CD4-positive, alpha-beta T cell treated with Interleukin-17A for 4 hours (primary cell): ENCODE data around the gene LYPD4.
A peak's percentile ranks its signal among the peaks of the same experiment; 100 is the strongest.

ENCODE experiments used
- DNase-seq: peaks from one replicate; pipeline ENCODE4 v3.0.0-alpha.2; 2020; ENCODE audit warnings: mixed read lengths

The LYPD4 gene

DNA sequence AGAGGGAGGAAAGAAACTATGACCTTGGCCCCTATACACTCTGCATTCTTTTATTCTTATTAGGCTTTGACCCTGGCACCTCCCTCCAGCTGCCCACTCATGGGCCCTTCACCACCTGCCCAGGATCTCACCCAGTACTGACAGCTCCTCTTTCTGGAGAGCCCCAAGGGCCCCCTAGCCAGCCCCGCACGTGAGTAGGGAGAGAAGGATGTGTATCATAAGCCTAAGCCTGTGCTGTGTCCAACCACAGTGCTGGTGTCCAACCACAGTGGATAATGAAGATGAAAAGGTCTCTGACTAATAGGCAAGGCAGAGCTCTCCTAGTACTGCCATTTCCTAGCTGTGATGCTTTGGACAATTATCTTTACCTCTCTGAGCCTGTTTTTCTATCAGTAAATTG lies 4.6 kb upstream of the LYPD4 start:
- no peak for DNase-seq

DNA sequence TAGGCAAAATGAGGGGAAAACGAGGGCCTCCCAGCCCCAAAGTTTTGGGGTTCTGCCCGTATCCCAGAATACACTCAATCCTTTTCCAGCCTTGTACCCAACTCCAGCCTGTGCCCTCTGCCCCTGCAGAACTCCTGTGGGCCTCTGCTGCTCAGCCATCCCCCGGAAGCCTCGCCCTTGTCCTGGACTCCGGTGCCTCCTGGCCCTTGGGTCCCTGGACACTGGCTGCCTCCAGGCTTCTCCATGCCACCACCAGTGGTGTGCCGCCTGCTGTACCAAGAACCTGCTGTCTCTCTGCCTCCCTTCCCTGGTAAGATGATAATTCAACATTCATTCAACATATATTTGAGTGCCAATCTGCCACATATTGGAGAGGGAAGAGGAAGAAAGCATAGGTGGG lies 4.2 kb upstream of the LYPD4 start:
- no peak for DNase-seq

DNA sequence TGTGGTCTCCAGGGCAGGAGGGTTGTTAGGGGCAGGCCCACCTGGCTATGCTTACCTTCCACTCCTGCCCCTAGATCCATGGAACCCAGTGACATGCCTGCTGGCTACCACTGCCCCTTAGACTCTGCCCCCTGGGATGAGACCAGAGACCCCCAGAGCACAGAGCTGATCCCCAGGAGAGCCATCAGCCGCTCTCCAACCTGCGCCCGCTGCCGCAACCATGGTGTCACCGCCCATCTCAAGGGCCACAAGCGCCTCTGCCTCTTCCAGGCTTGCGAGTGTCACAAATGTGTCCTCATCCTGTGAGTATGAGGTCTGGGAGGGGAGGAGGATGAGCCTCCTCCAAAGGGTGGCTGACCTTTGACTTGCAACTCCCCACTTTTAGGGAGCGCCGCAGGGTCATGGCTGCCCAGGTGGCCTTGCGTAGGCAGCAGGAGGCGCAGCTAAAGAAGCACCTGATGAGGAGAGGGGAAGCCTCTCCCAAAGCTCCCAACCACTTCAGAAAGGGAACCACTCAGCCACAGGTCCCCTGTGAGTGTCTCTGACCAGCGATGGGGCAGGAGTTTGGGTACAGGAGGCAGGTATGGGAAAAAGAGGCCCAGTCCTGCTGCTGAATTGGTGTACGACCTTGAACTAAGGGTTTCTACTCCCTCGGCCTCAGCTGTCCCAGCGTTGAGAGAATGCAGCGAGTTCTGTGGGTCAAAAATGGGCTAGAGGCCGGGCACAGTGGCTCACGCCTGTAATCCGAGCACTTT lies 3.0 kb upstream of the LYPD4 start:
- DNase-seq = no peak

DNA sequence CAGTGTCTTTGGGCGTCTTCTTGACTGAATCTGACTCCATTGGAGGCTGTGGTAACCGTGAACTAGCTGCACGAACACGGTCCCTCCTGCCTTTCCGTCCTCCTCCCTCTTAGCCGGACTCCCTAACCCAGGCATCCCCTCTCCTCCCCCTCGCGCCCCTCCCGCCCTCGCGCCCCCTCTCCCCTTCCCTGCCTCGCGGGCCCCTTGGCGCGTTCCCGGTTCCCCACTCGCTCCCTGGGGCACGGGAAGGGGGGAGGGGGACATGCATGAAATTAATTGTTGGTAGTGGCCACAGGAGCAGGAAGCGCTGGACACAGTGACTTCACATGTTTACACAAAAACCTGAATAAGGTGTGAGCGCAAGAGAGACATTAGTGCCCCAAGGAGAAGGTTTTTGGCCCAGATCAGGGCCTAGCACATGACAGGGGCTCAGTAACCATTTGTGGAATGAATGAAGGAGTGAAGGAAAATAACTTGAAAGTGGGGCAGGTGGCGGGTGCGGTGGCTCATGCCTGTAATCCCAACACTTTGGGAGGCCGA lies 638 bp upstream of the LYPD4 start:
- no peak for DNase-seq

DNA sequence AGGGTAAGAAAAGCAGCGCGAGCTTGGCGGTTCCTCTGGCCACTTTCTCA lies 343 bp upstream of the LYPD4 start, which contains the start of gene DMRTC2:
DMRTC2 (plus strand) TSS at position 42 of the 50 bp plus-strand sequence. CDS start 2,387 bp downstream, outside the sequence.
- DNase-seq = no peak

DNA sequence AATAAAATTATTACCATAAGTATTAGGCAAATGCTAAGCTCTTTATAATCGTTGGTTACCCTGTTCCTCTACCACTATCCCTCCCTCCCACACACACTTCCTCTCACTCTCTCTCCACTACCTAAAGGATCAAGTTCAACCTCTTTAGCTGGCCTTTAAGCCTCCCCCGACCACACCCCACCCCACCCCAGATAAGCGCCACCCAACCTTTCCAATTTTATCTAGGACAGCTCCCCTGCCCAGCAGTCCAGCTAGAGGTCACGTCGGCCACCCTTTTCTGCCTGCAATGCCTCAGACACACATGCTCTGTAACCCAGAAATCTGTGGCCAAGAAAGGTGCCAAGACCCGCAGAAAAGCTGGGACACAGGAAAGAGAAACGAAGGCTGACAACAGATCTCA lies 1.1 kb downstream of the LYPD4 start:
- DNase-seq = no peak

DNA sequence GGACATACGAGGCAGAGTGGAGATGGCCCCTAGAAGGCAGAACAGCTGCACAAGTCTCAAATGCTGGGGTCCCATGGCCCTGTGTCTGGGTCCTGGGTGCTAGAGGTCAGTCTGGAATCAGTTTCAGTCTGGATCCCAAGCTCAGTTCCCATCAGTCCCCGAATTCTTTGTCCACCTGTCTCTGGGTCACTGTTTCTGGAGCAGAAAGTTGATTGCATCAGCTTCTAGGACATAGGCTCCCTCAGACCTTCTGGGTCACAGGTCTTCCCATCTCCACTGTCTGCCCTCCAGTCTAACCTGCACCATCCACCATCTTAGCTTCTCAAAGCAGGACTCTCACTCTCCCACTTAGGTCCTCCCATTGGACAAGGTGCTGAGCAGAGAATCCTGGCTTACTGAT lies 5.3 kb downstream of the LYPD4 start:
- no peak for DNase-seq

DNA sequence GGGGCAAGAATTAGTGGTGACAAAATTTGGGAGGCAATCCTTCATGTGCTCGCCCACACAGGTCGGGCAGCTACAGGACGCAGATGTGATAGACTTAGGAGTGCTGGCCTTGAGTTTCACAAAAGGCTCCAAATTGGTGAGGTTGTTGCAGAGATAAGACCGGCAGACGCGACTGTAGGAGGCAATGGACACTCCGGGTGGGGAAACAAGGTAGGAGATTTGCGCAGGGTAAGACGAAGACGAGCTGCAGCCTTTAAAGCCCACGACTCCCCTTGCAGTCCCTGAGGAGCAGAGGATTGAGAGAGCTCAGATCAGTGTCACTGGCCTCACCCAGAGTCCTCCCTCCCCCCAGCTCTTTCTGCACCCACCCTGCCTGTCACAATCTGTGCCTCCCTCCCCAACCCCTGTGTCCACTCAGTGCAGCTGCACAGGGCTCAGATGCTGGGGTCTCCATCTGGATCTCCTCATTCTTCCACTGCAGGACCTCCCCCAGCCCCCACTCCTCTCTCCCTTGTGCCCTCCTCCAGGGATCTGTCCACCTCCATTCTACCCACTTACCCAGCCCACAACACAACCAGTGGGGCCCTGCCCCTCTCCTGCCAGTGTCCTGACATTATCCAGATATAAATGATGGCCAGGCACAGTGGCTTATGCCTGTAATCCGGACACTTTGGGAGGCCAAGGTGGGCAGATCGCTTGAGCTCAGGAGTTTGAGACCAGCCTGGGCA lies 6.3 kb downstream of the LYPD4 start:
- no peak for DNase-seq

DNA sequence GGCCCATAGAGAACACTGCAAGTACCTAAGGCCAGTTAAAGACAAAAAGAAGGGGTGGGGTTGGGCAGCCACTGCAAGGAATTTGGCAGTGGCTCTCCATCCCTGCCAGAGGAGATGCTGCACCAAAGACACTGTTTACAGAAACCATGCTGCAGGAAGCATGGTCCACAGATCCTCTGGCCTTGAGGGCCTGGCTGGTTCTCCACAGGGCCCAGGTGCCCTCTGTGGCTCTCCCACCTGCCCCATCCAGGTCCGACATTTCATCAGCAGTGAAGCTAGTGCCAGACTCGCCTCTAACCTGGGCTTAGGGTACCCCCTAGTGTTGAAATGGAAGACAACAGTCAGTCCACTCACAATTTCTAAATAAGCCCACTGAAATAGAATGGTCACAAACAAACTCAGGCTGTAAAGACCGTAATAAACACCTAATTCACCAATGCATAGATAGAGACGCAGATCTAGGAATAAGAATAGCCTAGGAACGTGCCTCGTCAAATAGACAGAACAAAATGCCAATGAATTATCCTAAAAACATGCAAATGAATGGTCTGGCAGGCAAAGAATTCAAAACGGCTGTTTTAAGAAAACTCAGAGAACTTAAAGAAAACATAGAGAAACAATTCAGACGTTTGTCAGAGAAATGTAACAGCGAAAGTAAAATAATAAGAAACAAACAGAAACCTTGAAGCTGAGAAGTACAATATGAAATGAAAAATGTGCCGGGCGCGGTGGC lies 23.3 kb downstream of the LYPD4 start:
- DNase-seq = peak; percentile 51

DNA sequence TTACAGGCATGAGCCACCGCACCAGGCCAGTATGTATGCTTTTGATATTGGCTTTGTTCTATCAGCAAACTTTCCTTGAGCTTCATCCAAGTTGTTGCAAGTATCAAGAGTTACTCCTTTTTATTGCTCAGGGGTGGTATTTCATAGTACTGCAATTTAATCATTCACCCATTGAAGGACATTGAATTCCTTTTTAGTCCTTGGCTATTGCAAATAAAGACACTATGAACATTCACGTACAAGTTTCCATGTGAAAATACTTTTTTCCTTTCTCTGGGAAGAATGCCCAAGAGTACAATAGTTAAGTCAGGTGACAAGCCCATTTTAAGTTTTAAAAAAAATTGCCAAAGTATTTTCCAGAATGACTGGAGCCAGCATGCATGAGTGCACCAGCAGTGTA lies 27.7 kb downstream of the LYPD4 start:
- DNase-seq = no peak

DNA sequence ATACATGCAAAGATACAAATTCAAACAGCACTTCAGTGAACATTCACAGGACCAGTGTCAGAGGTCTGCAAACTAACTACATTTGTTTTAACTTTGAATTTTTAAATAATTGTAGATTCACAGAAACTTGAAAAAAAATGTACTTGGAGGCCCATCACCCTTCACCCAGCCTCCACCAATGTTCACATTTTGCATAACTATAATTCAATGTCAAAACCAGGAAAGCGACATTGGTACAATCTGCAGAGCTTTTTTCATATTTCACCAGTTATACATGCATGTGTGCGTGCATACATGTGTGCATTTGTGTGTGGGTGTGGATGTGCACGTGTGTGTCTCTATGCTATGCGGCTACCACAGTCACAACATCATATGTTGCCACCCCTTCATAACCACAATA lies 29.2 kb downstream of the LYPD4 start:
- no peak for DNase-seq

DNA sequence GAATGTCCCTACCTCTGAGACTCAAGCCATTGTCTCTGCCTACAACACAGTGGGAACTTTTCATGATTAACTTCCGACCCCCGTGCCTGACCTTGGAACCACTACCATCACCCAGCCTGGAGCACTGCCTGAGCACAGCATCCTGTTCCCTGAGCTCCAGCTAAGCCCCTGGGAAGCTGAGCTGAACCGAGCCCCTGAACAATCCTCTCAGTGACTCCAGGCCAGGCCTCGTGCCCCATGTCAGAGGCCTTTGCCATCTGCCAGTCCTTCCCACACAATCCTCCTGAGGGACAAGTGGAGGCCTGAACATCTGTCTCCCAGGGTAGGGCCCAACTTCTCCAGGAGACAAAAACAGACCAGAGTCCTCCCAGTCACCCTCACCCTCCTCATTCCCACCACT lies 30.6 kb downstream of the LYPD4 start:
- no peak for DNase-seq

DNA sequence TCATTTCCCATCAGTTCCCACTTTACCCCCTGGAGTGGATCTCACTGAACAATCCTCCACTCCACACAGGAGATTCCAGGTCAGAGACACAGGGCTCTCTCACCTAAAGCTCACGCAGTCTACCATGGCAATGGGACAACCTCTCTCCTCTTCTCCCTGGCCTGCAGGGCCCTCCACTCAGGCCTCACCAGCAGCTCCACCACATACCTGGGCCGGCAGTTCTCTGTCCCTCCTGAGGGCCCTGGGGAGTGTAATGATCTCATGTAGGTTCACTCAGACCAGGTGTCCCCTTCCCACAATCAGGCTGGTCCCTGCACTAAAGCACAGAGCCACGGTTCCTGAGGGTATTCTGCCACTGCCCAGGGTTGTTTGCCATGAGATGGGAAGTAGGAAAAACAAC lies 32.5 kb downstream of the LYPD4 start:
- DNase-seq = no peak

DNA sequence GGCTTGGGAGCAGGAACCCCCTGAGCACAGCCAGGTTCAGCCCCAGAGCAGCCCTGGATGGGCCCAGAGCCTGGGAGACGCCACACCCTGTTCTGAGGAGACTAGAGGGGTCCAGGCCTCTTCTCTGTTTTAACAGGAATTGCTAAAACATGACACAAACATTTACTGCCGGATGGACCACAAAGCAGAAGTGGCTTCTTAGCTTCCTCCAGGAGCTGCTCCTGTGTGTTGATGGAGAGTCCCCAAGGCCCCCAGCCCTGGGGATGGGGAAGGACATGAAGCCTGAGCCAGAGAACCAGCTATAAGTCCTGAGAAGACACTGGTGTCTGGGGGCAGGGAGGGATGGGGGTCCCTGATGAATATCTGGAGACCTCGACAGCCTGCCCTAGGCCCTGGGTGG lies 33.4 kb downstream of the LYPD4 start:
- no peak for DNase-seq

DNA sequence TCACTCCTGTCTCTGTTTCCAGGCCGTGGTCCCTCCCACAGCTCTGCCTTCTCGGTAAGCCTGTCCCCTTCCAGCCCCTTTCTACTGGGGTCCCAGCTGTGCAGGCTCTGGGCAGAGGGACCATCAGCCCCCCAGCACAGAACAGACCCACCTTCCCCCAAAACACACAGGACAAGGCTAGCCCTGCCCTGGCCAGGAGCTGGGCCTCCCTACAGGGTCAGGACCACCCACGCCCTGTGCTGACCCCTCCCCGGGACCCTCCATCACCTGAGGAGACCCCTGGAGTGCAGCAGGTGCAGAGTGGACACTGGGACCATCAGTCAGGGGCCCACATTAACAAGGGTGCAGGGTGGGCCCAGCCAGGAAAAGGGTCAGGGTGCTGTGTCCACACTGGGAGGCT lies 34.2 kb downstream of the LYPD4 start:
- DNase-seq = no peak

DNA sequence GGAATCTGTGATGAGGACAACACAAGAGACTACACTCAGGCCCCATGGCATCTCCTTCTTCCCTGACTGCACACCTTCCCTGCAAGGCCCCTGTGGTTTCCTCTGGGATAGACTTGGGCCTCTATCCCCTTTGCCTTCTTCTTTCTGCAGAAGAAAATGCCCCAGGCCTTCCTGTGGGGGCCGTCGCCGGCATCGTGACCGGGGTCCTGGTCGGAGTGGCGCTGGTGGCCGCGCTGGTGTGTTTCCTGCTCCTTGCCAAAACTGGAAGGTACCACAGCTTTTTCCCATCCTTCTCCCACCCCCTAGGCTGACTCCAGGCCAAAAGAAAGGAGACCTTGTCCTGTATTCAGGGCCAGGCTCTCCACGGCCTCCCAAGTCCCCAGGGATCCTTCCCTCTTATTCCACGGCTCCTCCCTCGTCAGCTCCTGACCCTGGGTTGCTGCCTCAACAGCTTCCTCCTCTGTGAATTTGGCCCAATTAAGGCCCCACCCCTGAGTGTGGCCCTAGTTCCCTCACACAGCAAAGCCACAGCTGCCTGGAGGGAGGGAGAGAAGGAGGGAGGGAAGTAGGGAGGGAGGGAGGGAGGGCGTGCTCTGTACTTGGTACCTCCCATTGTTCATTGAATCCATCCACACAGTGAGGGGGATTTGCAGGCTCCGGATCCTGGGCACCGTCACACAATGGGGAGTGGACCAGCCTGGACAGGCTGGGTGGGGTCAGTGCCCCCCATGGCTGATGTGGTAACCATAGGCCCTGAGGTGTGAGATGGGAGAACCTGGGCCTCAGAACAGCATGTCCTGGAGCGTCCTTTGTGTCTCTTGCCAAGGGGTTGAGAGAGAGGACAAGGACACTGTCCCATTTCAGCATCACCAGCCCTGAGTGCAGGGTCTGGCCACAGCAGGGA lies 35.6 kb downstream of the LYPD4 start:
- DNase-seq = no peak

DNA sequence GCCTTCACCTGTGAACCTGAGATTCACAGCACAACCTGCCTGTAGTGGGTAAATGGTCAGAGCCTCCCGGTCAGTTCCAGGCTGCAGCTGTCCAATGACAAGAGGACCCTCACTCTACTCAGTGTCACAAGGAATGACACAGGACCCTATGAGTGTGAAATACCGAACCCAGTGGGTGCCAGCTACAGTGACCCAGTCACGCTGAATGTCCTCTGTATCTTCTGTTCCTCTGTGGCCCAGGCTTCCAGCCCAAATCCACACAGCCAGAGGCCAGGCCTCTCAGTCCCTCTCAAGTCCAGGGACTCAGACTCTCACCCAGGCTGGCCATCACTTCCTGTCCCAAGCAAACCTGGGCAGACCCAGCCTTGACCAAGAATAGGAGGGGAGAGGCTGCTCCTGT lies 37.3 kb downstream of the LYPD4 start:
- DNase-seq = no peak

DNA sequence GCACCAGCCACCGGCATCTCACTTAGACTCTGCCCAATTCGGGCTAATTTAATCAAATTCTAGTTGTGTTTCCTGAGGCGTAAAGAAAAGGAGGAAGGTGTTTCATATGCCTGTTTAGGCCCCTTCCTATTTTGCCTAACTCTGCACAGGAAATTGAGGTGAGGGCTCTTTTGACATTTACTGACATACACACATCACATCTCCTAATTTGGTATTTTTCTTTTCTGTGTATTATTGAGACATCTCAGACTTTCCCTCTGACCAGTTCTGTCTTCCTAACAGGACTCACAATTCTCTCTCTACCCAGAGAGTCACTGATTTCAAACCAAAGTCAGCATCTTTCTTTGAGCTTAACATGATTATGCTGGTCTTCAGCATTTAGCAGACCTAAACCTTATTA lies 40.1 kb downstream of the LYPD4 start:
- DNase-seq = no peak

DNA sequence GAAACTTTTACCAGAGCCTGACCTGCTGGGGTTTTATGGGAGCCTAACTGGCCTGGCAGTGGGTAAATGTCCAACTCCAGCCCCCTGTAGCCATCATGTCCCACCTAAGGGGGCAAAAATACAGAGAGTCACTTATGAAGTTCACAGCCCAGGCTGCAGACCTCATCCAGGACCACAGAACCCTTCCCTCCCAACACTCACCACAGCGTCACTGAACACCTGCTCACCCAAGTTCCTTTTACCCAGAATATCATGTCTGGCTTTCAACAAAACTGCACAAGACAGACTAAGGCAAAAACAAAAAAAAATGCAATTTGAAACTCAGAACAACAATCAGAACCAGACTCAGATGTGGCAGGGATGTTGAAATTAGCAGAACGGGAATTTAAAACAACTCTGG lies 41.7 kb downstream of the LYPD4 start:
- DNase-seq = no peak

DNA sequence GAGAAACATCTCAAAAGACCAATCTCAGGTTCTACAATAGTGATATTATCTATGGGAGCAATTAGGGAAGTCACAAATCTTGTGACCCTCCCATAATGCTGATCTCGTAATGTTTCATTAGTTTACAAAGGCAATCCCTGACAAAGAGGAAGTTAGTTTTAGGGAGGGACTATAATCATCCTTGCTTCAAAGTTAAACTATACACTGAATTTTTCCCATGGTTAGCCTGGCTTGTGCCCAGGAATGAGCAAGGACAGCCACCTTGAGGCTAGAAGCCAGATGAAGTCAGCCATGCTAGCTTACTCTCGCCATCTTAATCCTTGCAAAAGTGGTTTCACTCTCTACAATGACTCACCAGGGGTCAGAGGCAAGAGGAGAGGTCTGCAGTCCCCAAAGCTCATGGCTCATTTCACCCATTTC lies 42.7 kb downstream of the LYPD4 start:
- DNase-seq = no peak

DNA sequence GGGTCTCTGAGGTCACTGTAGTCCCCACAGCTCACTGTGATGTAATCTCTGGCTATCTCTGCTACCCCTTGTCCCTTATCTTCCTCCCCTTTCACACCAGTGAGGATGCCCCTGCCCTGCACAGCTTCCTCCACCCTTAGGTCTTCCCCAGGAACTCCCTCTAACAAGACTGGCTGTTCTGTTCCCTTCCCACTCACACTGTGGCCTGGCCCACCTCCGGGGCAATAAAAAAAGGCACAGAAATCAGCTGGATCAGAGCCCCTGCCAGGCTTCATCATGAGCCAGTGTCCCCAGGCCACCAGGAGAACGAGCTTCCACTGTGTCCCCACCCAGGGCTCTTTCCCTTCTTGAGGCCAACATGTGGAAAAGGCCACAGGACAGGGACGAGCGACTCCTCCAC lies 43.5 kb downstream of the LYPD4 start:
- no peak for DNase-seq

DNA sequence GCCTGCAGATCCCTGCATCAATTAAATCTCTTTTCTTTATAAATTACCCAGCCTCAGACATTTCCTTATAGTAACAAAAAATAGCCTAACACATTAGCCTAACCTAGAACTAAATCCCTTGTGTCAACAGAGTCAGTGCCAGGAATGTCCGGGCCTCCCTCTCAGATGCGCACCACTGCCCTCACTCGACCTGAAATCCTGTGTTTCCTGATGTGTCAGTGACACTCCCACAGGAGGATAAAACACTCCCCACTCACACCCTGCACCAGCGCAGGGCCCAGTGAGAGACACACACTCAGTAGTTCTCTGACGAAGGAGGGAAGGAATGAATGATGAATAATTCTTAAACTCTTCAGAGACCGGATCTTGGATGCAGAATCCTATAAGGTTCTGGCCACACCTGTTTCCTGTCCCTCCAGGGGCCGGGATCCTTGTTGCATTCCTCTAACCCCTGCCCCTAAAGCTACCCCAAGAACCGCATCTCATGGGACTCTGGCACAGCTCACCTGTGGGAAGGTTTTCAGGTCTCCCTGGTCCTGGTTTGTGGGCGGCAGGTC lies 45.0 kb downstream of the LYPD4 start:
- DNase-seq = no peak

DNA sequence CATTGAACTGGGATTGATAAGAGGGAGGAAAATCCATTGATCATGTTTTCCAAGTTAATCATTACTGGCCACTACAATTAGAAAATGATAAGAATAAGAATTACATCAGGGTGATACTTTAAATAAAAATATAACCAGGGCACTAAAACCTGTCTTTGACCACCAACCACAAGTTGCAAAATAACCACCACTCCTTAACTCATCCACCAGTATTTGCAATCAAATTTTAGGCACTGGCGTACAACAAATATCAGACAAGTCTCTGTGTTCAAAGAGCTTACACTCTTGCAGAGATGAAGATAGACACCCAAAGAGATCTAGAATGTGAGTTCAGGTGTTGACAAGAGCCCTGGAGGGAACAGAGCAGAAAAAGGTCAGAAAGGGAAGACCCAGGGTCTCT lies 47.6 kb downstream of the LYPD4 start:
- DNase-seq = no peak
